Measurements from ENCODE around the gene FAAP20. TPM values are rescaled to one million over a fixed set of nuclear protein-coding genes. Genes with fewer than 3 reads are reported as not detected.

Gene FAAP20
- polyA plus RNA-seq, 1 donor from 2014 or later = 45.3 TPM

- H3K79me2 ChIP-seq (replicated peaks; ENCODE audit: insufficient read depth, low read length) = no peaks in the 10 kb centered on the region
- H3K9ac ChIP-seq (ENCODE audit: low read length) = no peak overlapping the region
- H3K27ac ChIP-seq (ENCODE audit: low read length) = no peak overlapping the region
- H2AFZ ChIP-seq (ENCODE audit: low read depth, low read length) = no peak overlapping the region
- H3K4me2 ChIP-seq (ENCODE audit: low read length) = no peak overlapping the region
- no peaks in the 10 kb centered on the region for H3K36me3 ChIP-seq (ENCODE audit: insufficient read depth, low read length)
- no peaks in the 10 kb centered on the region for H3K9me2 ChIP-seq (ENCODE audit: insufficient read depth, low read length)
- no peaks in the 10 kb centered on the region for H3F3A ChIP-seq (ENCODE audit: insufficient read depth, low read length, poor library complexity, severe bottlenecking)
- no peak overlapping the region for H3K4me3 ChIP-seq (ENCODE audit: low read length)
- no peaks in the 10 kb centered on the region for H3K9me3 ChIP-seq (ENCODE audit: low read length)
- H3K27me3 ChIP-seq (ENCODE audit: insufficient read depth, low read depth, low read length) = no peaks in the 10 kb centered on the region
- TF ChIP-seq, protein P1, sequence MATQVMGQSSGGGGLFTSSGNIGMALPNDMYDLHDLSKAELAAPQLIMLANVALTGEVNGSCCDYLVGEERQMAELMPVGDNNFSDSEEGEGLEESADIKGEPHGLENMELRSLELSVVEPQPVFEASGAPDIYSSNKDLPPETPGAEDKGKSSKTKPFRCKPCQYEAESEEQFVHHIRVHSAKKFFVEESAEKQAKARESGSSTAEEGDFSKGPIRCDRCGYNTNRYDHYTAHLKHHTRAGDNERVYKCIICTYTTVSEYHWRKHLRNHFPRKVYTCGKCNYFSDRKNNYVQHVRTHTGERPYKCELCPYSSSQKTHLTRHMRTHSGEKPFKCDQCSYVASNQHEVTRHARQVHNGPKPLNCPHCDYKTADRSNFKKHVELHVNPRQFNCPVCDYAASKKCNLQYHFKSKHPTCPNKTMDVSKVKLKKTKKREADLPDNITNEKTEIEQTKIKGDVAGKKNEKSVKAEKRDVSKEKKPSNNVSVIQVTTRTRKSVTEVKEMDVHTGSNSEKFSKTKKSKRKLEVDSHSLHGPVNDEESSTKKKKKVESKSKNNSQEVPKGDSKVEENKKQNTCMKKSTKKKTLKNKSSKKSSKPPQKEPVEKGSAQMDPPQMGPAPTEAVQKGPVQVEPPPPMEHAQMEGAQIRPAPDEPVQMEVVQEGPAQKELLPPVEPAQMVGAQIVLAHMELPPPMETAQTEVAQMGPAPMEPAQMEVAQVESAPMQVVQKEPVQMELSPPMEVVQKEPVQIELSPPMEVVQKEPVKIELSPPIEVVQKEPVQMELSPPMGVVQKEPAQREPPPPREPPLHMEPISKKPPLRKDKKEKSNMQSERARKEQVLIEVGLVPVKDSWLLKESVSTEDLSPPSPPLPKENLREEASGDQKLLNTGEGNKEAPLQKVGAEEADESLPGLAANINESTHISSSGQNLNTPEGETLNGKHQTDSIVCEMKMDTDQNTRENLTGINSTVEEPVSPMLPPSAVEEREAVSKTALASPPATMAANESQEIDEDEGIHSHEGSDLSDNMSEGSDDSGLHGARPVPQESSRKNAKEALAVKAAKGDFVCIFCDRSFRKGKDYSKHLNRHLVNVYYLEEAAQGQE (IDR thresholded peaks at IDR 0.05; ENCODE audit: borderline replicate concordance) = no peak
- no peak for TF ChIP-seq MXI1 (conservative IDR thresholded peaks at IDR 0.05; ENCODE audit: poor library complexity, severe bottlenecking)
- no peak for TF ChIP-seq CTCF (IDR thresholded peaks at IDR 0.05; ENCODE audit: poor library complexity, severe bottlenecking)
- TF ChIP-seq POLR2AphosphoS5 (IDR thresholded peaks at IDR 0.05) = no peak
- no peak for TF ChIP-seq EP300 (conservative IDR thresholded peaks at IDR 0.05; ENCODE audit: poor library complexity, severe bottlenecking)
- no peak for TF ChIP-seq TAF1 (IDR thresholded peaks at IDR 0.05; ENCODE audit: low read depth)
- no peak for TF ChIP-seq RAD21 (conservative IDR thresholded peaks at IDR 0.05)
- TF ChIP-seq SMC3 (conservative IDR thresholded peaks at IDR 0.05; ENCODE audit: poor library complexity) = no peak
- TF ChIP-seq EZH2 (IDR thresholded peaks at IDR 0.05; ENCODE audit: borderline replicate concordance, insufficient read depth, low read length, poor library complexity, severe bottlenecking) = no peak
- H4K20me1 ChIP-seq (ENCODE audit: insufficient read depth) = no peaks in the 10 kb centered on the region
Observed at GRCh38 chr1:2169200-2169836, 25.3 kb downstream of the FAAP20 start.

DNA sequence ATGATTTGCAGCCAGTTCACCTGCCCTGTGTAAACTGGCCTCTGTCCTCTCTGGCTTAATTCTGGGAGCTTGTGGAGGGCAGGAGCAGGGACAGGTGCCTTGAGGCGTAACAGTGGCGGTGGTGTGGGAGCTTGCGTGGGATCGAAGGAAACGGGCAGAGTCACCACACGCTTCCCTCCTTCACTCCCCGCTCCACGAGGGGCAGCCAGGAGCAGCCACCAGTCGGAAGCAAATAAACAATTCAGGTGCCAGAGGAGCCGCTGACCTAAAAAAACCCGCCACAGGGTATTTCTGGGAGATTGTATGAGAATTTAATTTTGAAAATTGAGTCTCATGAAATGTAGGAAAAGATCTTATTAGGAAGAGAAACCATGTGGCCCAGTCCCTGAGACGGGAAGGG lies 26.0 kb downstream of the FAAP20 start:
- no peaks in the 10 kb centered on the region for H4K20me1 ChIP-seq (ENCODE audit: insufficient read depth)
- H3K36me3 ChIP-seq (ENCODE audit: insufficient read depth, low read length) = no peaks in the 10 kb centered on the region
- H3K27me3 ChIP-seq (ENCODE audit: insufficient read depth, low read depth, low read length) = no peaks in the 10 kb centered on the region
- no peaks in the 10 kb centered on the region for H3F3A ChIP-seq (ENCODE audit: insufficient read depth, low read length, poor library complexity, severe bottlenecking)
- H3K4me3 ChIP-seq (ENCODE audit: low read length) = no peak overlapping the region
- no peak overlapping the region for H3K4me2 ChIP-seq (ENCODE audit: low read length)
- H3K9me3 ChIP-seq (ENCODE audit: low read length) = no peaks in the 10 kb centered on the region
- H3K79me2 ChIP-seq (replicated peaks; ENCODE audit: insufficient read depth, low read length) = no peaks in the 10 kb centered on the region
- no peak overlapping the region for H3K27ac ChIP-seq (ENCODE audit: low read length)
- no peaks in the 10 kb centered on the region for H3K9me2 ChIP-seq (ENCODE audit: insufficient read depth, low read length)
- H2AFZ ChIP-seq (ENCODE audit: low read depth, low read length) = no peak overlapping the region
- no peak overlapping the region for H3K9ac ChIP-seq (ENCODE audit: low read length)
- TF ChIP-seq TAF1 (IDR thresholded peaks at IDR 0.05; ENCODE audit: low read depth) (no peak), RAD21 (conservative IDR thresholded peaks at IDR 0.05) (no peak), EZH2 (IDR thresholded peaks at IDR 0.05; ENCODE audit: borderline replicate concordance, insufficient read depth, low read length, poor library complexity, severe bottlenecking) (no peak), CTCF (IDR thresholded peaks at IDR 0.05; ENCODE audit: poor library complexity, severe bottlenecking) (no peak), EP300 (conservative IDR thresholded peaks at IDR 0.05; ENCODE audit: poor library complexity, severe bottlenecking) (no peak), MXI1 (conservative IDR thresholded peaks at IDR 0.05; ENCODE audit: poor library complexity, severe bottlenecking) (no peak), SMC3 (conservative IDR thresholded peaks at IDR 0.05; ENCODE audit: poor library complexity) (no peak), POLR2AphosphoS5 (IDR thresholded peaks at IDR 0.05) (no peak)
- TF ChIP-seq, protein P1 (IDR thresholded peaks at IDR 0.05; ENCODE audit: borderline replicate concordance) = no peak
